Upper lobe of left lung (tissue), 4 donors: ENCODE results near the gene RAD23B.

ENCODE experiments used
- EP300 ChIP-seq, 4 donors: sonication (generic); formaldehyde crosslinking; IDR thresholded peaks; one replicate each; pipeline ENCODE4 v1.5.1; 2017; ENCODE audit warnings: antibody characterized with exemption in 4 of 4, control low read depth in 2 of 4
- POLR2A ChIP-seq, 4 donors: fragments of 450-650 bp; IDR thresholded peaks; one replicate each; pipeline ENCODE4 v1.5.1; 2016 to 2017; ENCODE audit warnings: antibody characterized with exemption in 4 of 4, mild to moderate bottlenecking in 2 of 4
- POLR2AphosphoS5 ChIP-seq, 2 donors: sonication (generic); formaldehyde crosslinking; IDR thresholded peaks; one replicate each; pipeline ENCODE4 v1.5.1; 2017; ENCODE audit warnings: antibody characterized with exemption in 2 of 2
- TF ChIP-seq, protein P1 (sequence below), 6 experiments: fragments of 450-650 bp in 4 of 6; fragments of 200-600 bp in 2 of 6; sonication (generic) in 2 of 6; IDR thresholded peaks; one replicate each; pipeline ENCODE4 v1.5.1; 2016 to 2019; ENCODE audit warnings: antibody characterized with exemption in 6 of 6

DNA sequence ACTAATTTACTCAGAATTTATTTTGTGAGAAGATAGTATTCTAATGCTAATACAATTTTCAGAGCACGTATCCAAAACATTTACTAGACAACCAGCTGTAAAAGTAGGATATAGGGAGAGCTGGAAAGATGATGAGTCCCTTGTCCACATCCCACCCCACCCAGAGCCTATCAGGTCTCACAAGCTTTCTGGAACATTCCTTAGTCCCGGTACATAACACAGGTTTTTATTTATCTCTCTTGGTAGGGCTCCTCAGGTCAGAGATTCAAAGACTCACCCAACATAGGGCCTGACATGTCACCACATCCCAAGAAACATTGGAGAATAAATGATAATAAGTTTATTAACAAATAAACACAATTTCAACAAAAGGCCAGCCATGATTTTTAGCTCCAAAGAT, 13.8 kb upstream of the RAD23B start:
- TF ChIP-seq, protein P1, sequence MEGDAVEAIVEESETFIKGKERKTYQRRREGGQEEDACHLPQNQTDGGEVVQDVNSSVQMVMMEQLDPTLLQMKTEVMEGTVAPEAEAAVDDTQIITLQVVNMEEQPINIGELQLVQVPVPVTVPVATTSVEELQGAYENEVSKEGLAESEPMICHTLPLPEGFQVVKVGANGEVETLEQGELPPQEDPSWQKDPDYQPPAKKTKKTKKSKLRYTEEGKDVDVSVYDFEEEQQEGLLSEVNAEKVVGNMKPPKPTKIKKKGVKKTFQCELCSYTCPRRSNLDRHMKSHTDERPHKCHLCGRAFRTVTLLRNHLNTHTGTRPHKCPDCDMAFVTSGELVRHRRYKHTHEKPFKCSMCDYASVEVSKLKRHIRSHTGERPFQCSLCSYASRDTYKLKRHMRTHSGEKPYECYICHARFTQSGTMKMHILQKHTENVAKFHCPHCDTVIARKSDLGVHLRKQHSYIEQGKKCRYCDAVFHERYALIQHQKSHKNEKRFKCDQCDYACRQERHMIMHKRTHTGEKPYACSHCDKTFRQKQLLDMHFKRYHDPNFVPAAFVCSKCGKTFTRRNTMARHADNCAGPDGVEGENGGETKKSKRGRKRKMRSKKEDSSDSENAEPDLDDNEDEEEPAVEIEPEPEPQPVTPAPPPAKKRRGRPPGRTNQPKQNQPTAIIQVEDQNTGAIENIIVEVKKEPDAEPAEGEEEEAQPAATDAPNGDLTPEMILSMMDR (IDR thresholded peaks at IDR 0.05), result no peak
- TF ChIP-seq POLR2AphosphoS5 (IDR thresholded peaks at IDR 0.05) (no peak), POLR2A (IDR thresholded peaks at IDR 0.05) (no peak), EP300 (IDR thresholded peaks at IDR 0.05) (no peak)
